ENCODE data around the gene XCL2. TPM values are rescaled to one million over a fixed set of nuclear protein-coding genes. Genes with fewer than 3 reads are reported as not detected.

The XCL2 gene
- total RNA-seq, 2 experiments from 2014 or later, result not detected

- peaks cover 68% of the 10 kb centered on the region for H3K4me1 Mint-ChIP-seq
- H3K27ac Mint-ChIP-seq, result no peak overlapping the region
- no peak for DNase-seq
- POLR2A ChIA-PET, result no interaction called here
- peaks cover 8% of the 10 kb centered on the region for H3K9me3 Mint-ChIP-seq
- H3K4me3 Mint-ChIP-seq, result no peak overlapping the region
- CTCF ChIA-PET, result interaction anchor here (0.8 to 1.9 kb wide), 4 partner anchors 8 to 19 kb away, joined by 3 to 7 read pairs (median 3); no protein-coding TSS in a partner anchor
- H3K27me3 Mint-ChIP-seq, result no peaks in the 10 kb centered on the region
- H3K36me3 Mint-ChIP-seq (ENCODE audit: low read depth), result peaks cover 15% of the 10 kb centered on the region
Measured at GRCh38 chr1:168506204-168506819, 37.5 kb downstream of the XCL2 start.

- H3K27me3 Mint-ChIP-seq, result no peaks in the 10 kb centered on the region
- peaks cover 16% of the 10 kb centered on the region for H3K36me3 Mint-ChIP-seq (ENCODE audit: low read depth)
- peaks cover 65% of the 10 kb centered on the region for H3K4me1 Mint-ChIP-seq
- H3K4me3 Mint-ChIP-seq, result no peak overlapping the region
- H3K9me3 Mint-ChIP-seq, result peaks cover 8% of the 10 kb centered on the region
- POLR2A ChIA-PET, result no interaction called here
- CTCF ChIA-PET, result interaction anchor here (1.9 kb wide), 1 partner anchor 10 kb away, joined by 7 read pairs; no protein-coding TSS in a partner anchor
- no peak for DNase-seq
- no peak overlapping the region for H3K27ac Mint-ChIP-seq
Measured at GRCh38 chr1:168505006-168505405, 38.8 kb downstream of the XCL2 start.

- no peak overlapping the region for H3K4me3 Mint-ChIP-seq
- peaks cover 63% of the 10 kb centered on the region for H3K4me1 Mint-ChIP-seq
- ChIA-PET CTCF (interaction anchor here (0.7 to 1.0 kb wide), 2 partner anchors 31 to 111 kb away, joined by 3 read pairs; no protein-coding TSS in a partner anchor), POLR2A (interaction anchor here (0.6 kb wide), 1 partner anchor 79 kb away, joined by 3 read pairs; no protein-coding TSS in a partner anchor)
- peak; percentile 41 for DNase-seq
- H3K27me3 Mint-ChIP-seq, result no peaks in the 10 kb centered on the region
- peaks cover 8% of the 10 kb centered on the region for H3K9me3 Mint-ChIP-seq
- peaks cover 16% of the 10 kb centered on the region for H3K36me3 Mint-ChIP-seq (ENCODE audit: low read depth)
- H3K27ac Mint-ChIP-seq, result peak overlapping the region; percentile 10
Measured at GRCh38 chr1:168504064-168504837, 39.5 kb downstream of the XCL2 start.

- Mint-ChIP-seq H3K4me3 (no peak overlapping the region), H3K27me3 (peaks cover 4% of the 10 kb centered on the region), H3K36me3 (ENCODE audit: low read depth) (peaks cover 16% of the 10 kb centered on the region), H3K9me3 (peaks cover 12% of the 10 kb centered on the region), H3K4me1 (peaks cover 43% of the 10 kb centered on the region), H3K27ac (no peak overlapping the region)
- CTCF ChIA-PET, result no interaction called here
- DNase-seq, result no peak
- POLR2A ChIA-PET, result no interaction called here
Measured at GRCh38 chr1:168499688-168500049, 44.1 kb downstream of the XCL2 start.

- no peak for DNase-seq
- CTCF ChIA-PET, result no interaction called here
- peaks cover 12% of the 10 kb centered on the region for H3K9me3 Mint-ChIP-seq
- H3K4me3 Mint-ChIP-seq, result no peak overlapping the region
- peaks cover 14% of the 10 kb centered on the region for H3K36me3 Mint-ChIP-seq (ENCODE audit: low read depth)
- H3K4me1 Mint-ChIP-seq, result peaks cover 37% of the 10 kb centered on the region
- peaks cover 4% of the 10 kb centered on the region for H3K27me3 Mint-ChIP-seq
- no peak overlapping the region for H3K27ac Mint-ChIP-seq
- POLR2A ChIA-PET, result no interaction called here
Measured at GRCh38 chr1:168498956-168499687, 44.7 kb downstream of the XCL2 start.

- Mint-ChIP-seq H3K4me3 (no peak overlapping the region), H3K36me3 (ENCODE audit: low read depth) (peaks cover 16% of the 10 kb centered on the region), H3K4me1 (peaks cover 28% of the 10 kb centered on the region), H3K9me3 (peaks cover 10% of the 10 kb centered on the region), H3K27ac (no peak overlapping the region), H3K27me3 (peaks cover 4% of the 10 kb centered on the region)
- ChIA-PET CTCF (interaction anchor here (0.8 to 1.1 kb wide), 3 partner anchors 9 to 37 kb away, joined by 3 read pairs; no protein-coding TSS in a partner anchor), POLR2A (no interaction called here)
- no peak for DNase-seq
Measured at GRCh38 chr1:168498159-168498631, 45.6 kb downstream of the XCL2 start.

- POLR2A ChIA-PET, result no interaction called here
Measured at GRCh38 chr1:168497376-168497950, 46.3 kb downstream of the XCL2 start.

GRCh38 chr1:168491527-168492164, 52.2 kb downstream of the XCL2 start:
- H3K36me3 Mint-ChIP-seq (ENCODE audit: low read depth), result peaks cover 8% of the 10 kb centered on the region
- CTCF ChIA-PET, result no interaction called here
- peaks cover 2% of the 10 kb centered on the region for H3K27me3 Mint-ChIP-seq
- no peak overlapping the region for H3K27ac Mint-ChIP-seq
- no peak for DNase-seq
- POLR2A ChIA-PET, result no interaction called here
- H3K9me3 Mint-ChIP-seq, result peaks cover 9% of the 10 kb centered on the region
- no peak overlapping the region for H3K4me3 Mint-ChIP-seq
- H3K4me1 Mint-ChIP-seq, result peaks cover 5% of the 10 kb centered on the region

More at GRCh38 chr1:168497376-168497950, 46.3 kb downstream of the XCL2 start:
- no peak for DNase-seq
- CTCF ChIA-PET, result interaction anchor here (0.8 to 1.1 kb wide), 3 partner anchors 9 to 38 kb away, joined by 3 read pairs; no protein-coding TSS in a partner anchor
- Mint-ChIP-seq H3K9me3 (peaks cover 10% of the 10 kb centered on the region), H3K27ac (no peak overlapping the region), H3K27me3 (peaks cover 4% of the 10 kb centered on the region), H3K4me1 (peaks cover 28% of the 10 kb centered on the region), H3K4me3 (no peak overlapping the region), H3K36me3 (ENCODE audit: low read depth) (peaks cover 16% of the 10 kb centered on the region)

Other genes with a start within 250 kb of the XCL2 start
- gene XCL1, start 32.6 kb upstream of the XCL2 start, total RNA-seq, result under 1 TPM in 1 of 2 experiments, not detected in 1; 0.15 TPM
- gene DPT, start 185.2 kb upstream of the XCL2 start, total RNA-seq, result not detected